ENCODE data around the gene SLC41A2.
A peak's percentile ranks its signal among the peaks of the same experiment; 100 is the strongest.

Gene SLC41A2

GRCh38 chr12:104963757-104964156, 5.7 kb upstream of the SLC41A2 start:
- no peak for DNase-seq (ENCODE audit: low read depth)
- no peak for TF ChIP-seq CTCF (IDR thresholded peaks at IDR 0.05; ENCODE audit: low read length, missing control alignments)
- no peak overlapping the region for H3K4me3 ChIP-seq (replicated peaks; ENCODE audit: low read depth, low read length)

DNA sequence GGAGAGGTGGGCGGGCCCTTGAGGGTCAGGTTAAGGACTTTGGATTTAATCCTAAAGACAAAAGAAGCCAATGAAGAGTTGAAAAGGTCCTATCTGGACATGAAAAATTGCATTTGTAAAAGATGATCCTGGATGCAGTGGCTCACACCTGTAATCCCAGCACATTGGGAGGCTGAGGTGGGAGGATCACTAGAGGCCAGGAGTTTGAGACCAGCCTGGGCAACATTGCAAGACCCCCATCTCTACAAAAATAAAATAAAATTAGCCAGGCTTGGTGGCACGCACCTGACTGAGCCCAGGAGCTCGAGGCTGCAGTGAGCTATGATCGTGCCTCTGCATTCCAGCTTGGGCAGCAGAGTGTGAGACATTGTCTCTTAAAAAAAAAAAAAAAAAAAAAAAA, 2.4 kb upstream of the SLC41A2 start:
- TF ChIP-seq CTCF (IDR thresholded peaks at IDR 0.05; ENCODE audit: low read length, missing control alignments), result no peak
- no peak for DNase-seq (ENCODE audit: low read depth)
- H3K4me3 ChIP-seq (replicated peaks; ENCODE audit: low read depth, low read length), result no peak overlapping the region

- DNase-seq (ENCODE audit: low read depth), result peak; percentile 27
- no peak for TF ChIP-seq CTCF (IDR thresholded peaks at IDR 0.05; ENCODE audit: low read length, missing control alignments)
- no peak overlapping the region for H3K4me3 ChIP-seq (replicated peaks; ENCODE audit: low read depth, low read length)
These were observed 1.3 kb upstream of the SLC41A2 start for GRCh38 chr12:104959335-104959841.

DNA sequence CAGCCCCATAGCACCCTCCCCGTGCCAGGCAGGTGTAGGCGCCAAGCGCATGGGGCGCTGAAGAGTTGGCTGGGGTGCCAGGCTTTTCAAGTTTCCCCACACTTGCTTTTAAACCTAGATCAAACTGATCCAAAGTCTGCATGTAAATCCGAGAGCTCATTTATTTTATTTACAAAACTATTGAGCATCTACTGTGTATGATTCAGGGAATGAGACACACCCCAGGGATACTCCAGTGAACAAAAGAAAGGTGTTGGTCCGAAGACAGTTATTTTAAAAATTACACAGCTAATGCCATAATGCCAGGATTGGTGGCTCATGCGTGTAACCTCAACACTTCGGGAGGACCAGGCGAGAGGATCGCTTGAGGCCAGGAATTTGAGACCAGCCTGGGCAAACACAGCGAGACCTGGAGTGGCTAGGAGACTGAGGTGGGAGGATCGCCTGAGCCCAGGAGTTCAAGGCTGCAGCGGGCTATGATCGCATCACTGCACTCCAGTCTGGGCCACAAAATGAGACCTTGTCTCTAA, 780 bp upstream of the SLC41A2 start:
- no peak for DNase-seq (ENCODE audit: low read depth)
- TF ChIP-seq CTCF (IDR thresholded peaks at IDR 0.05; ENCODE audit: low read length, missing control alignments), result no peak
- H3K4me3 ChIP-seq (replicated peaks; ENCODE audit: low read depth, low read length), result peak overlapping the region; percentile 77

DNA sequence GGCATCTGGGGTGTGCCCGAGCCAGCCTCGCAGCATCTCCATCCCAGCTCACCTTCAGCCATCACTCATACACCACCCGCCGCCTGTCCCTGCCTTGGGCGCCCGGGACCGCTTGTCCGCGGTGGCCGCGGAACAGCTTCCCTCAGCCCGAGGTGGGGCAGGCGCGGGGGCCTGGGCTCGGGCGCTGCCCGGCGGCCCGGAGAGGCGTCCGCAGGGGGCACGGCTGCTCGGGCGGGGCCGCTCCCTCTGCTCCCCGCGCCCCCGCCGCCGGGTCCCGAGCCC, 430 bp downstream of the SLC41A2 start:
- DNase-seq (ENCODE audit: low read depth), result no peak
- peak overlapping the region; percentile 77 for H3K4me3 ChIP-seq (replicated peaks; ENCODE audit: low read depth, low read length)
- TF ChIP-seq CTCF (IDR thresholded peaks at IDR 0.05; ENCODE audit: low read length, missing control alignments), result no peak

GRCh38 chr12:104956870-104957718, 996 bp downstream of the SLC41A2 start:
- peak; percentile 37 for DNase-seq (ENCODE audit: low read depth)
- TF ChIP-seq CTCF (IDR thresholded peaks at IDR 0.05; ENCODE audit: low read length, missing control alignments), result no peak
- H3K4me3 ChIP-seq (replicated peaks; ENCODE audit: low read depth, low read length), result peak overlapping the region; percentile 77

DNA sequence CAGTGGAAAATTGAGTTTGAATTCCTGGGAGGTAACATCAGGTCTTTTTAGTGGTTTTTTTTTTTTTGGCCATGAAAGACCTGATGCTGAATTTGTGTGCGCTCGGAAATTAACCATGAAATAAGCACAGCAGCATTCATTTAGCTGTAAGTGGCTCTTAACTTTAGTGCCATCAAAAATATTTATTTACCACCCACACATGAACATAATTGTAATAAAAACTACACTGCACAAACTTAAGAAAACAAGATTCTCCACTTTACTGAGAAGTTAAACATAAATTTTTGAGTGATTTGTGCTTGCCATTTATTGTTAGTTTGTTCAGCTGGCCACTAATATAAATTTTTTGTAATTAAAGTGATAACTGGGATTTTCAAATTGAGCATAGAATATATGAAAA, 2.4 kb downstream of the SLC41A2 start:
- H3K4me3 ChIP-seq (replicated peaks; ENCODE audit: low read depth, low read length), result no peak overlapping the region
- no peak for TF ChIP-seq CTCF (IDR thresholded peaks at IDR 0.05; ENCODE audit: low read length, missing control alignments)
- no peak for DNase-seq (ENCODE audit: low read depth)
